Uterus (tissue), 4 donors: ENCODE measurements around the gene OARD1. TPM values are rescaled to one million over a fixed set of nuclear protein-coding genes. Genes with fewer than 3 reads are reported as not detected.

Experiments used
- DNase-seq, 2 donors: peaks; one replicate each; pipeline ENCODE4 v3.0.0-alpha.2; 2019 to 2020
- H3K27ac ChIP-seq, 2 donors: fragments of 200-600 bp; sonication (generic); 1 replicate in 1 of 2; 2 replicates in 1 of 2; pipeline ENCODE4 v1.5.1; 2016 to 2018
- H3K27me3 ChIP-seq, 2 donors: fragments of 200-600 bp; sonication (generic); one replicate each; pipeline ENCODE4 v1.5.1; 2018 to 2019; ENCODE audit warnings: control low read depth in 1 of 2
- H3K36me3 ChIP-seq, 2 donors: fragments of 200-600 bp; sonication (generic); one replicate each; pipeline ENCODE4 v1.5.1; 2019; ENCODE audit warnings: control low read depth in 1 of 2
- H3K4me1 ChIP-seq, 2 donors: fragments of 200-600 bp; sonication (generic); one replicate each; pipeline ENCODE4 v1.5.1; 2018 to 2019; ENCODE audit warnings: control low read depth in 1 of 2
- H3K4me3 ChIP-seq, 2 donors: fragments of 200-600 bp; sonication (generic); 1 replicate in 1 of 2; 2 replicates in 1 of 2; pipeline ENCODE4 v1.5.1; 2018 to 2019; ENCODE audit warnings: mild to moderate bottlenecking in 1 of 2
- H3K9me3 ChIP-seq, 2 donors: fragments of 200-600 bp; sonication (generic); one replicate each; pipeline ENCODE4 v1.5.1; 2019; ENCODE audit warnings: control low read depth in 1 of 2
- CTCF ChIP-seq, 4 experiments: fragments of 200-600 bp in 2 of 4; fragments of 450-650 bp in 2 of 4; sonication (generic) in 2 of 4; IDR thresholded peaks; one replicate each; pipeline ENCODE4 v1.5.1; 2016 to 2019; ENCODE audit warnings: antibody characterized with exemption in 4 of 4, mild to moderate bottlenecking in 2 of 4, moderate library complexity in 1 of 4
- POLR2A ChIP-seq, 2 donors: fragments of 450-650 bp; IDR thresholded peaks; one replicate each; pipeline ENCODE4 v1.6.1; 2016; ENCODE audit warnings: antibody characterized with exemption in 2 of 2, mild to moderate bottlenecking in 1 of 2, moderate library complexity in 1 of 2
- intact Hi-C: fragments of 100-400 bp; cut with DNase I; formaldehyde crosslinking; loops from one replicate; pipeline ENCODE4 v1.15.1; 2023; ENCODE audit warnings: low total_unique reads
- total RNA-seq, 4 donors: library from RNA; depleted of rRNA in 3 of 4; stranded (reverse); fragments of >200 nt in 3 of 4; gene quantifications; one replicate each; pipeline versions ENCODE4 v1.1.0 to v1.2.4, GENCODE V29; 2014 to 2023
- donor health status: DM: yes; HTN: yes; CAD: no.

Gene OARD1
- total RNA-seq, 4 donors from 2014 or later, result 7.4 to 21.9 (median 18.2) TPM

GRCh38 chr6:41036601-41037000 lies 35.6 kb downstream of the OARD1 start:
- intact Hi-C loops, result loop anchor here (10.0 kb wide), 1 partner anchor 142 kb away; no protein-coding TSS in a partner anchor
- H3K4me1 ChIP-seq, result no peaks in the 10 kb centered on the region
- H3K9me3 ChIP-seq, result no peaks in the 10 kb centered on the region
- H3K4me3 ChIP-seq, result no peak overlapping the region
- no peak overlapping the region for H3K27ac ChIP-seq
- H3K36me3 ChIP-seq, result no peaks in the 10 kb centered on the region
- no peak for DNase-seq
- H3K27me3 ChIP-seq, result no peaks in the 10 kb centered on the region
- TF ChIP-seq POLR2A (IDR thresholded peaks at IDR 0.05), result no peak
- TF ChIP-seq CTCF (IDR thresholded peaks at IDR 0.05), result no peak

- H3K27ac ChIP-seq, result no peak overlapping the region
- intact Hi-C loops, result loop anchor here (10.0 kb wide), 1 partner anchor 141 kb away; no protein-coding TSS in a partner anchor
- H3K4me1 ChIP-seq, result no peaks in the 10 kb centered on the region
- DNase-seq, result no peak
- H3K4me3 ChIP-seq, result no peak overlapping the region
- no peaks in the 10 kb centered on the region for H3K27me3 ChIP-seq
- TF ChIP-seq POLR2A (IDR thresholded peaks at IDR 0.05) (no peak), CTCF (IDR thresholded peaks at IDR 0.05) (no peak)
- no peaks in the 10 kb centered on the region for H3K36me3 ChIP-seq
- H3K9me3 ChIP-seq, result no peaks in the 10 kb centered on the region
Observed at GRCh38 chr6:41036186-41036585, 36.0 kb downstream of the OARD1 start.

- Histone ChIP-seq H3K4me1 (no peaks in the 10 kb centered on the region), H3K4me3 (no peak overlapping the region), H3K9me3 (no peaks in the 10 kb centered on the region), H3K27ac (no peak overlapping the region), H3K36me3 (no peaks in the 10 kb centered on the region), H3K27me3 (no peaks in the 10 kb centered on the region)
- no peak for TF ChIP-seq POLR2A (IDR thresholded peaks at IDR 0.05)
- no peak for DNase-seq
- intact Hi-C loops, result loop anchor here (10.0 kb wide), 1 partner anchor 139 kb away; no protein-coding TSS in a partner anchor
Observed at GRCh38 chr6:41033776-41034175, 38.4 kb downstream of the OARD1 start.

GRCh38 chr6:41032830-41033229 lies 39.3 kb downstream of the OARD1 start:
- Histone ChIP-seq H3K4me3 (no peak overlapping the region), H3K27ac (no peak overlapping the region), H3K27me3 (no peaks in the 10 kb centered on the region), H3K4me1 (no peaks in the 10 kb centered on the region), H3K36me3 (no peaks in the 10 kb centered on the region), H3K9me3 (no peaks in the 10 kb centered on the region)
- no peak for TF ChIP-seq CTCF (IDR thresholded peaks at IDR 0.05)
- TF ChIP-seq POLR2A (IDR thresholded peaks at IDR 0.05), result no peak
- intact Hi-C loops, result loop anchor here (10.0 kb wide), 1 partner anchor 138 kb away; no protein-coding TSS in a partner anchor
- DNase-seq, result no peak

- no peak for DNase-seq
- TF ChIP-seq POLR2A (IDR thresholded peaks at IDR 0.05) (no peak), CTCF (IDR thresholded peaks at IDR 0.05) (no peak)
- peak overlapping the region; percentile 41 to 81 for H3K27ac ChIP-seq
- peak overlapping the region; percentile 33 to 42 for H3K4me3 ChIP-seq
- intact Hi-C loops, result no loop called here
- H3K36me3 ChIP-seq, result no peaks in the 10 kb centered on the region
- H3K4me1 ChIP-seq, result no peaks in the 10 kb centered on the region
- no peaks in the 10 kb centered on the region for H3K27me3 ChIP-seq
- no peaks in the 10 kb centered on the region for H3K9me3 ChIP-seq
Observed at GRCh38 chr6:41028561-41029412, 43.4 kb downstream of the OARD1 start.
